Sigmoid colon (tissue), 7 donors: Measurements from ENCODE around the gene TCHHL1. TPM values are rescaled to one million over a fixed set of nuclear protein-coding genes. Genes with fewer than 3 reads are reported as not detected.
A peak's percentile ranks its signal among the peaks of the same experiment; 100 is the strongest.

Source experiments
- DNase-seq: peaks from one replicate; pipeline ENCODE4 v3.0.0-alpha.2; 2019
- H3K27ac ChIP-seq, 4 donors: fragments of 200-600 bp; sonication (generic); one replicate each; pipeline ENCODE4 v1.5.1; 2016 to 2019; ENCODE audit warnings: mild to moderate bottlenecking in 1 of 4
- H3K27me3 ChIP-seq, 3 donors: fragments of 200-600 bp; sonication (generic); one replicate each; pipeline ENCODE4 v1.5.1; 2019; ENCODE audit warnings: mild to moderate bottlenecking in 1 of 3
- H3K36me3 ChIP-seq, 4 donors: fragments of 200-600 bp; sonication (generic); one replicate each; pipeline ENCODE4 v1.5.1; 2016 to 2019
- H3K4me1 ChIP-seq, 4 donors: fragments of 200-600 bp; sonication (generic); one replicate each; pipeline ENCODE4 v1.5.1; 2017 to 2019
- H3K4me3 ChIP-seq, 4 donors: fragments of 200-600 bp; sonication (generic); one replicate each; pipeline ENCODE4 v1.5.1; 2017 to 2019; ENCODE audit warnings: mild to moderate bottlenecking in 2 of 4, moderate library complexity in 1 of 4
- H3K9me3 ChIP-seq, 4 donors: fragments of 200-600 bp in 3 of 4; sonication (generic) in 3 of 4; one replicate each; pipeline versions ENCODE4 v1.5.1 to v1.6.1; 2013 to 2019
- CTCF ChIP-seq, 4 experiments: fragments of 450-650 bp in 3 of 4; fragments of 200-600 bp in 1 of 4; IDR thresholded peaks; one replicate each; pipeline ENCODE4 v1.5.1; 2016 to 2019; ENCODE audit warnings: antibody characterized with exemption in 4 of 4, mild to moderate bottlenecking in 3 of 4, moderate library complexity in 2 of 4
- EP300 ChIP-seq, 4 donors: sonication (generic); formaldehyde crosslinking; IDR thresholded peaks; one replicate each; pipeline ENCODE4 v1.6.1; 2017; ENCODE audit warnings: antibody characterized with exemption in 4 of 4
- POLR2A ChIP-seq, 2 donors: fragments of 450-650 bp; IDR thresholded peaks; one replicate each; pipeline ENCODE4 v1.6.1; 2016; ENCODE audit warnings: antibody characterized with exemption in 2 of 2, mild to moderate bottlenecking in 2 of 2, moderate library complexity in 2 of 2
- POLR2AphosphoS5 ChIP-seq, 4 donors: sonication (generic); formaldehyde crosslinking; IDR thresholded peaks; one replicate each; pipeline ENCODE4 v1.6.1; 2017; ENCODE audit warnings: antibody characterized with exemption in 4 of 4
- WGBS, 2 donors: extraction: QIAGEN DNeasy Blood & Tissue Kit; methylation state at CpG; one replicate each; pipeline ENCODE4 v1.1.7; 2013; 5-methylcytosine and 5-hydroxymethylcytosine counted together
- intact Hi-C: fragments of 100-400 bp; cut with DNase I; formaldehyde crosslinking; loops from one replicate; pipeline ENCODE4 v1.15.1; 2023
- polyA plus RNA-seq, 3 donors: library from polyadenylated mRNA; stranded (reverse); fragments of 200-250 nt; gene quantifications; one replicate each; pipeline ENCODE4 v1.2.3, GENCODE V29; 2013
- total RNA-seq, 4 donors: library from RNA; depleted of rRNA; stranded (reverse); fragments of >200 nt; gene quantifications; one replicate each; pipeline ENCODE4 v1.1.0, GENCODE V29; 2016
- donor health status: healthy with polysubstance abuse.
- donor health status: Bipolar disorder and iron deficiency.
- donor health status: healthy.

Gene TCHHL1
- total and polyA plus RNA-seq, 7 donors: not detected

- no peak for DNase-seq
- Histone ChIP-seq H3K27me3 (peaks cover 0 to 20% (median 4%) of the 10 kb centered on the region in 3 donors), H3K27ac (no peak overlapping the region), H3K4me3 (no peak overlapping the region), H3K4me1 (no peaks in the 10 kb centered on the region), H3K9me3 (no peaks in the 10 kb centered on the region), H3K36me3 (no peaks in the 10 kb centered on the region)
- no peak for TF ChIP-seq CTCF (IDR thresholded peaks at IDR 0.05)
- TF ChIP-seq EP300 (IDR thresholded peaks at IDR 0.05): no peak
- no peak for TF ChIP-seq POLR2AphosphoS5 (IDR thresholded peaks at IDR 0.05)
- TF ChIP-seq POLR2A (IDR thresholded peaks at IDR 0.05): no peak
- intact Hi-C loops: no loop called here
- 62 to 63% methylated on average over 6 of the region's 6 CpGs for WGBS, 2 donors
These were observed 37.1 kb upstream of the TCHHL1 start for GRCh38 chr1:152125834-152126443.

- intact Hi-C loops: no loop called here
- TF ChIP-seq CTCF (IDR thresholded peaks at IDR 0.05) (no peak), POLR2AphosphoS5 (IDR thresholded peaks at IDR 0.05) (no peak), POLR2A (IDR thresholded peaks at IDR 0.05) (no peak), EP300 (IDR thresholded peaks at IDR 0.05) (no peak)
- WGBS, 2 donors: 89 to 91% methylated on average over 1 of the region's 1 CpG
- peaks cover 9 to 57% (median 34%) of the 10 kb centered on the region in 3 donors for H3K27me3 ChIP-seq
- DNase-seq: no peak
- H3K9me3 ChIP-seq: no peaks in the 10 kb centered on the region
- H3K4me3 ChIP-seq: no peak overlapping the region
- no peak overlapping the region for H3K27ac ChIP-seq
- H3K36me3 ChIP-seq: no peaks in the 10 kb centered on the region
- H3K4me1 ChIP-seq: no peaks in the 10 kb centered on the region
These were observed 30.1 kb upstream of the TCHHL1 start for GRCh38 chr1:152118915-152119314.

GRCh38 chr1:152115344-152115743 lies 26.5 kb upstream of the TCHHL1 start, which contains the start of gene TCHH:
TCHH (minus strand) TSS chr1:152115444; CDS start chr1:152114080, 1,364 bp downstream.
- Histone ChIP-seq H3K27me3 (peaks cover 16 to 88% (median 53%) of the 10 kb centered on the region in 3 donors), H3K4me1 (peaks cover 0 to 25% (median 25%) of the 10 kb centered on the region in 4 donors), H3K27ac (no peak within 1 kb of the TSS), H3K36me3 (no peaks in the 10 kb centered on the region), H3K9me3 (no peaks in the 10 kb centered on the region), H3K4me3 (no peak within 1 kb of the TSS)
- TF ChIP-seq CTCF (IDR thresholded peaks at IDR 0.05): no peak
- no peak for TF ChIP-seq POLR2AphosphoS5 (IDR thresholded peaks at IDR 0.05)
- TF ChIP-seq EP300 (IDR thresholded peaks at IDR 0.05): no peak
- TF ChIP-seq POLR2A (IDR thresholded peaks at IDR 0.05): no peak
- intact Hi-C loops: no loop called here
- DNase-seq: no peak
- WGBS, 2 donors: 46 to 65% methylated on average over 4 of the region's 4 CpGs

- DNase-seq: no peak
- peaks cover 36 to 100% (median 75%) of the 10 kb centered on the region in 3 donors for H3K27me3 ChIP-seq
- no peak overlapping the region for H3K27ac ChIP-seq
- peaks cover 0 to 41% (median 39%) of the 10 kb centered on the region in 4 donors for H3K4me1 ChIP-seq
- WGBS, 2 donors: 12 to 21% methylated on average over 13 of the region's 13 CpGs
- H3K4me3 ChIP-seq: no peak overlapping the region
- H3K36me3 ChIP-seq: no peaks in the 10 kb centered on the region
- intact Hi-C loops: no loop called here
- peaks cover 0 to 7% (median 0%) of the 10 kb centered on the region in 4 donors for H3K9me3 ChIP-seq
- TF ChIP-seq CTCF (IDR thresholded peaks at IDR 0.05) (no peak), POLR2AphosphoS5 (IDR thresholded peaks at IDR 0.05) (peak in 1 of 4 donors; percentile 6)
These were observed 24.1 kb upstream of the TCHHL1 start for GRCh38 chr1:152112885-152113432.
